GM12878 (cell line): ENCODE measurements around the gene KCNMB2. TPM values are rescaled to one million over a fixed set of nuclear protein-coding genes. Genes with fewer than 3 reads are reported as not detected.
A peak's percentile ranks its signal among the peaks of the same experiment; 100 is the strongest.

Experiments
- ATAC-seq: fragments of 200-7000 bp; cut with Tn5 transposase; 3 replicates; pipeline ENCODE4 v1.9.1; 2020; ENCODE audit warnings: mild to moderate bottlenecking, moderate library complexity
- BruUV-seq: library from RNA; stranded (reverse); fragments of 400-500 nt; replicated peaks from 2 replicates; lab custom pipeline; 2021; lab: Mats Ljungman, UMichigan
- CTCF ChIA-PET: fragments of 300-600 bp; sonication (Branson Sonifier 250); formaldehyde crosslinking; extraction: SDS; loops from one replicate; lab custom pipeline; 2021; ENCODE audit warnings: inconsistent platforms; lab: Yijun Ruan, JAX
- POLR2A ChIA-PET: fragments of 350-600 bp; formaldehyde crosslinking; extraction: SDS; loops from one replicate; lab custom pipeline; 2021; ENCODE audit warnings: inconsistent platforms; lab: Charles Lee
- RAD21 ChIA-PET: fragments of 300-600 bp; sonication (Branson Sonifier 250); formaldehyde crosslinking; loops from one replicate; lab custom pipeline; 2023; ENCODE audit warnings: antibody characterized with exemption; ENCODE audit not compliant: unreplicated experiment; lab: Charles Lee
- SMC1A ChIA-PET: fragments of 300-600 bp; sonication (Branson Sonifier 250); formaldehyde crosslinking; loops from one replicate; lab custom pipeline; 2023; ENCODE audit not compliant: unreplicated experiment, uncharacterized antibody; lab: Charles Lee
- DNase-seq: peaks from one replicate; pipeline ENCODE4 v3.0.0-alpha.2; 2011; ENCODE audit warnings: low read depth, low spot score
- FAIRE-seq: peaks from 3 replicates; lab custom pipeline; 2011; peaks lifted over from hg19 to GRCh38; lab: Jason Lieb, UNC
- H2AFZ ChIP-seq: 2 replicates; pipeline ENCODE4 v1.6.0; 2011; ENCODE audit warnings: low read depth, low read length, control low read depth; ENCODE audit not compliant: control insufficient read depth
- H3K27ac ChIP-seq: 2 replicates; pipeline ENCODE4 v1.5.1; 2011; ENCODE audit warnings: control low read depth; ENCODE audit not compliant: control insufficient read depth, insufficient read depth
- H3K27me3 ChIP-seq, 2 experiments: replicated peaks in 1 of 2; 2 replicates each; pipeline versions ENCODE4 v1.6.0 to v1.6.1; 2011; ENCODE audit warnings: low read length in 1 of 2; ENCODE audit not compliant: control insufficient read depth in 2 of 2, insufficient read depth in 2 of 2
- H3K36me3 ChIP-seq, 2 experiments: 2 replicates each; pipeline ENCODE4 v1.5.1; 2011; ENCODE audit warnings: low read length in 1 of 2; ENCODE audit not compliant: control insufficient read depth in 2 of 2, insufficient read depth in 2 of 2
- H3K4me1 ChIP-seq: 2 replicates; pipeline ENCODE4 v1.6.1; 2011; ENCODE audit warnings: mild to moderate bottlenecking, low read length, moderate library complexity, mixed read lengths; ENCODE audit not compliant: control insufficient read depth, insufficient read depth
- H3K4me2 ChIP-seq: 2 replicates; pipeline ENCODE4 v1.6.0; 2011; ENCODE audit warnings: control low read depth; ENCODE audit not compliant: control insufficient read depth, insufficient read depth
- H3K4me3 ChIP-seq: fragments of 200-600 bp; sonication (generic); 2 replicates; pipeline ENCODE4 v1.5.1; 2016
- H3K79me2 ChIP-seq: 2 replicates; pipeline ENCODE4 v1.6.0; 2011; ENCODE audit warnings: low read length; ENCODE audit not compliant: control insufficient read depth, insufficient read depth
- H3K9ac ChIP-seq: 2 replicates; pipeline ENCODE4 v1.8.0; 2011; ENCODE audit warnings: low read length, control low read depth, mixed read lengths; ENCODE audit not compliant: control insufficient read depth, insufficient read depth
- H3K9me3 ChIP-seq: replicated peaks from 3 replicates; pipeline ENCODE4 v1.5.1; 2011; ENCODE audit warnings: mild to moderate bottlenecking, low read length; ENCODE audit not compliant: control insufficient read depth, insufficient read depth
- H4K20me1 ChIP-seq: 2 replicates; pipeline ENCODE4 v1.6.0; 2011; ENCODE audit not compliant: control insufficient read depth, insufficient read depth
- ATF2 ChIP-seq: IDR thresholded peaks from 2 replicates; pipeline ENCODE4 v1.6.1; 2012; ENCODE audit warnings: low read length, inconsistent platforms
- BMI1 ChIP-seq: fragments of 450-650 bp; IDR thresholded peaks from 2 replicates; pipeline ENCODE4 v1.6.1; 2016; ENCODE audit warnings: mild to moderate bottlenecking, moderate library complexity, borderline replicate concordance
- DPF2 ChIP-seq: fragments of 450-650 bp; IDR thresholded peaks from 2 replicates; pipeline ENCODE4 v1.6.1; 2017; ENCODE audit warnings: mild to moderate bottlenecking
- FOS ChIP-seq: IDR thresholded peaks from 3 replicates; pipeline ENCODE4 v1.6.1; 2011; ENCODE audit warnings: borderline replicate concordance; ENCODE audit not compliant: insufficient read length; ENCODE audit errors: extremely low read depth
- FOXM1 ChIP-seq: IDR thresholded peaks from 2 replicates; pipeline ENCODE4 v1.6.1; 2012; ENCODE audit warnings: low read depth, mild to moderate bottlenecking, inconsistent platforms, low read length, moderate library complexity
- IRF5 ChIP-seq: fragments of 450-650 bp; IDR thresholded peaks from 2 replicates; pipeline ENCODE4 v1.6.1; 2017; ENCODE audit warnings: borderline replicate concordance
- KLF5 ChIP-seq: fragments of 450-650 bp; IDR thresholded peaks from 2 replicates; pipeline ENCODE4 v1.6.1; 2014; ENCODE audit warnings: mild to moderate bottlenecking; ENCODE audit not compliant: partially characterized antibody
- NR2C1 ChIP-seq: fragments of 450-650 bp; IDR thresholded peaks from 2 replicates; pipeline ENCODE4 v1.6.1; 2017; ENCODE audit warnings: antibody characterized with exemption, mild to moderate bottlenecking, moderate library complexity
- POLR2AphosphoS5 ChIP-seq: IDR thresholded peaks from 2 replicates; pipeline ENCODE4 v1.6.1; 2011; ENCODE audit warnings: mild to moderate bottlenecking, low read length, inconsistent platforms
- POU2F2 ChIP-seq: IDR thresholded peaks from 3 replicates; pipeline ENCODE4 v1.6.1; 2011; ENCODE audit warnings: low read depth, mild to moderate bottlenecking, low read length, borderline replicate concordance
- RELB ChIP-seq: fragments of 450-650 bp; IDR thresholded peaks from 2 replicates; pipeline ENCODE4 v1.6.1; 2017; ENCODE audit warnings: low read depth, mild to moderate bottlenecking, moderate library complexity
- RUNX3 ChIP-seq: IDR thresholded peaks from 2 replicates; pipeline ENCODE4 v1.6.1; 2012; ENCODE audit warnings: low read length, inconsistent platforms
- SMAD5 ChIP-seq: IDR thresholded peaks from 2 replicates; pipeline ENCODE4 v1.6.1; 2016; ENCODE audit warnings: antibody characterized with exemption, low read depth
- TCF7 ChIP-seq: IDR thresholded peaks from 2 replicates; pipeline ENCODE4 v1.6.1; 2014; ENCODE audit warnings: antibody characterized with exemption, borderline replicate concordance
- ZNF217 ChIP-seq: fragments of 450-650 bp; IDR thresholded peaks from 2 replicates; pipeline ENCODE4 v1.6.1; 2017; ENCODE audit warnings: antibody characterized with exemption, mild to moderate bottlenecking
- ZNF687 ChIP-seq: fragments of 450-650 bp; IDR thresholded peaks from 2 replicates; pipeline ENCODE4 v1.6.1; 2017; ENCODE audit warnings: mild to moderate bottlenecking, moderate library complexity
- WGBS: methylation state at CpG from one replicate; pipeline ENCODE4 v1.1.6; 2016; ENCODE audit warnings: low lambda C conversion rate; ENCODE audit not compliant: insufficient replicate concordance, insufficient coverage; ENCODE audit errors: missing lambda C conversion rate; 5-methylcytosine and 5-hydroxymethylcytosine counted together
- in situ Hi-C: fragments of 300-500 bp; cut with MboI; formaldehyde crosslinking; loops from 9 replicates; pipeline ENCODE4 v1.14.3; 2018; ENCODE audit warnings: mixed read lengths
- intact Hi-C: fragments of 100-400 bp; cut with micrococcal nuclease; formaldehyde crosslinking; loops from one replicate; pipeline ENCODE4 v1.14.2; 2022; ENCODE audit not compliant: unreplicated experiment
- polyA plus RNA-seq, 11 experiments: library from polyadenylated mRNA; depleted of rRNA in 4 of 11; unstranded in 6 of 11; stranded (reverse) in 5 of 11; fragments of >200 nt; fragmentation: Nextera tagmentation in 4 of 11; fragmentation: Illumina TruSeq in 1 of 11; extraction: Ambion mirVana in 4 of 11; extraction: Trizol in 1 of 11; gene quantifications; 1 replicate in 1 of 11; 2 replicates in 10 of 11; pipeline versions ENCODE4 v1.2.1 to v1.2.3, GENCODE V29; 2011 to 2016; ENCODE audit warnings: inconsistent platforms in 2 of 11, missing spikeins in 2 of 11, low read depth in 1 of 11
- total RNA-seq, 4 experiments: library from RNA; depleted of rRNA in 3 of 4; stranded (reverse); fragments of >200 nt in 3 of 4; fragmentation: Illumina TruSeq in 1 of 4; extraction: Trizol in 1 of 4; gene quantifications; 2 replicates each; pipeline versions ENCODE4 v1.2.1 to v1.2.3, GENCODE V29; 2013 to 2021

KCNMB2 gene
- total and polyA plus RNA-seq, 10 of the 15 experiments (the other 5 are each of a cell fraction or from before 2014, with no cell fraction given): 0.22 to 18.8 (median 11.0) TPM

GRCh38 chr3:178537122-178537705 lies 978 bp downstream of the KCNMB2 start:
- DNase-seq (no peak), ATAC-seq (peak; percentile 48), FAIRE-seq (no peak)
- no peaks in the 10 kb centered on the region for H4K20me1 ChIP-seq
- H3K79me2 ChIP-seq: peaks cover 65% of the 10 kb centered on the region
- no peaks in the 10 kb centered on the region for H3K9me3 ChIP-seq
- ChIA-PET RAD21 (no interaction called here), POLR2A (no interaction called here), CTCF (no interaction called here), SMC1A (interaction anchor here (0.9 to 1.6 kb wide), 3 partner anchors 11 to 68 kb away, joined by 3 to 4 read pairs (median 3); no protein-coding TSS in a partner anchor)
- peaks cover 26% of the 10 kb centered on the region for H3K4me1 ChIP-seq
- H3K27ac ChIP-seq: peak overlapping the region; percentile 94
- intact Hi-C loops (no loop called here), in situ Hi-C loops (no loop called here)
- no peaks in the 10 kb centered on the region for H3K36me3 ChIP-seq
- WGBS: 18% methylated on average over 7 of the region's 7 CpGs
- peak overlapping the region; percentile 81 for H2AFZ ChIP-seq
- H3K27me3 ChIP-seq: no peaks in the 10 kb centered on the region
- TF ChIP-seq ATF2 (peak; percentile 47; the same call in 1 of the 2 replicates), POU2F2 (0 out of 3 replicates have a peak, but pooled peaks have one; percentile 44), DPF2 (0 out of 2 replicates have a peak, but pooled peaks have one; percentile 14), BMI1 (no peak), SMAD5 (0 out of 2 replicates have a peak, but pooled peaks have one; percentile 23), TCF7 (no peak), NR2C1 (no peak), ZNF687 (0 out of 2 replicates have a peak, but pooled peaks have one; percentile 33), FOS (no peak), ZNF217 (no peak), RUNX3 (peak; percentile 12; the same call in 1 of the 2 replicates), IRF5 (no peak), RELB (no peak), FOXM1 (peak; percentile 56; the same call in 1 of the 2 replicates), KLF5 (no peak), POLR2AphosphoS5 (0 out of 2 replicates have a peak, but pooled peaks have one; percentile 7)
- H3K9ac ChIP-seq: peak overlapping the region; percentile 86
- BruUV-seq: TSS peak; percentile 76
- peak overlapping the region; percentile 94 for H3K4me2 ChIP-seq
- H3K4me3 ChIP-seq: peak overlapping the region; percentile 72
